ENCODE measurements around the gene HMG20A. TPM values are rescaled to one million over a fixed set of nuclear protein-coding genes. Genes with fewer than 3 reads are reported as not detected.

HMG20A gene
- total and polyA plus RNA-seq, 9 of the 15 experiments (the other 6 are each of a cell fraction or from before 2014, with no cell fraction given): 25.0 to 68.1 (median 38.9) TPM

DNA sequence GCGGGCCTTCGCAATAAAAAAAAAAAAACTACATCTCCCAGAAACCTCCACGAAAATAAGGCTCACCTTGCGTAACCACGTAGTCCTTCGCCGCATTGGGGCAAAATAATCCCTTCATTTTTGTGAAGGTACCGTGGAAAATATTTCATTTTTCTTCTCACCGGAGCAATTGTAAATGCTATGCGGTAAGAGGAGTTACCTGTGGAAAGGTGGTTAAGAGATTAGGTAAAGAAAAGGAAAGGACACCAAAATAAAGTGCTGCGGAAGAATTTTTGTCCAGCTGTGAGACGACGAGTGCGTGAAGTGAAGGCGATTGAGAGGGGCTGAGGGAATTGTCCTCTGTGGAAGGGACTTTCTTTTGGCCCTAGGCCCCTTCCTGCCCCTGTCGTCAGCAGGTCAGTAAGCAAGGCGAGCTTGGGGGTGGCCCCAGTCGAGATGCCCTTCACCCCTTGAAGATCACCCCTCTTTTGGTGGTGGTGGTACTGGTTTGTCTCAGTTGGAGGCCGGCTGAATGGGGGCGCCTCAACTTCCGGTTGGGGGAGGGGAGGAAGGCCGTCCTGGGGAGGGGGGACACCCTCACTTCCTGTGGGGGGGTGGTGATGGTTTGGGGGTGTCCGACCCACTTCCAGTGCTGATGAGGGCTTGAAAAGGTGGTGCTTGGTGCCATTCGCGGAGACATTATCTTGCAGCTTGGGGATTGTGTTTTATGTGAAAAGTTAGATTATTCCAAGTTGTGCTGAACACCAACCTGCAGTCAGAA is at the start of gene HMG20A (continued):
- 0 out of 2 replicates have a peak, but pooled peaks have one; percentile 54 for TF ChIP-seq CHAMP1 (IDR thresholded peaks at IDR 0.05)
- no peak for TF ChIP-seq PBX2 (CRISPR knock-in tag; IDR thresholded peaks at IDR 0.05; ENCODE audit: low read depth)
- TF ChIP-seq PBX2 (tag; conservative IDR thresholded peaks at IDR 0.05; ENCODE audit: low read depth): peak; percentile 52
- TF ChIP-seq PCBP2 (IDR thresholded peaks at IDR 0.05; ENCODE audit: low read depth, low read length, poor library complexity, severe bottlenecking): no peak
- peak; percentile 35; the same call in 1 of the 2 replicates for TF ChIP-seq ZNF316 (IDR thresholded peaks at IDR 0.05)
- no peak for TF ChIP-seq POLR2AphosphoS2 (IDR thresholded peaks at IDR 0.05; ENCODE audit: low read length)
- TF ChIP-seq SIX5 (IDR thresholded peaks at IDR 0.05; ENCODE audit: borderline replicate concordance in 1 of 2, insufficient read depth in 1 of 2, low read depth in 1 of 2, low read length in 2 of 2): peak; percentile 74 to 80
- TF ChIP-seq CLOCK (CRISPR knock-in tag; IDR thresholded peaks at IDR 0.05; ENCODE audit: borderline replicate concordance): no peak
- peak; percentile 90 for TF ChIP-seq EP400 (IDR thresholded peaks at IDR 0.05)
- TF ChIP-seq RFX1 (IDR thresholded peaks at IDR 0.05): no peak; the same call in 1 of the 2 replicates
- TF ChIP-seq SREBF1 (IDR thresholded peaks at IDR 0.05; ENCODE audit: borderline replicate concordance, low read depth, low read length): no peak
- TF ChIP-seq TEAD2 (tag; IDR thresholded peaks at IDR 0.05): no peak
- TF ChIP-seq PHF21A (IDR thresholded peaks at IDR 0.05; ENCODE audit: borderline replicate concordance, low read depth): no peak
- no peak for TF ChIP-seq NCOA4 (IDR thresholded peaks at IDR 0.05; ENCODE audit: partially characterized antibody)
- TF ChIP-seq RBM17 (IDR thresholded peaks at IDR 0.05; ENCODE audit: borderline replicate concordance, low read depth, low read length): no peak
- no peak for TF ChIP-seq ZNF444 (CRISPR knock-in tag; IDR thresholded peaks at IDR 0.05)
- no peak for TF ChIP-seq USF2 (CRISPR knock-in tag; IDR thresholded peaks at IDR 0.05)
- TF ChIP-seq ZFP30 (CRISPR knock-in tag; IDR thresholded peaks at IDR 0.05; ENCODE audit: borderline replicate concordance): no peak
- TF ChIP-seq ZC3H8 (IDR thresholded peaks at IDR 0.05): peak; percentile 40; the same call in 1 of the 2 replicates
